IPS-11a (cell line): ENCODE data around the gene BLACAT1.
A peak's percentile ranks its signal among the peaks of the same experiment; 100 is the strongest.
"Not testable (repeated sequence)": the region's sequence is repeated elsewhere in the genome, so short reads cannot be mapped to it uniquely, and the experiment has no call there.

ENCODE experiments used
- H3K4me3 ChIP-seq: one replicate; pipeline ENCODE4 v1.5.1; 2013; ENCODE audit warnings: low read depth, low read length, control low read depth

The BLACAT1 gene

DNA sequence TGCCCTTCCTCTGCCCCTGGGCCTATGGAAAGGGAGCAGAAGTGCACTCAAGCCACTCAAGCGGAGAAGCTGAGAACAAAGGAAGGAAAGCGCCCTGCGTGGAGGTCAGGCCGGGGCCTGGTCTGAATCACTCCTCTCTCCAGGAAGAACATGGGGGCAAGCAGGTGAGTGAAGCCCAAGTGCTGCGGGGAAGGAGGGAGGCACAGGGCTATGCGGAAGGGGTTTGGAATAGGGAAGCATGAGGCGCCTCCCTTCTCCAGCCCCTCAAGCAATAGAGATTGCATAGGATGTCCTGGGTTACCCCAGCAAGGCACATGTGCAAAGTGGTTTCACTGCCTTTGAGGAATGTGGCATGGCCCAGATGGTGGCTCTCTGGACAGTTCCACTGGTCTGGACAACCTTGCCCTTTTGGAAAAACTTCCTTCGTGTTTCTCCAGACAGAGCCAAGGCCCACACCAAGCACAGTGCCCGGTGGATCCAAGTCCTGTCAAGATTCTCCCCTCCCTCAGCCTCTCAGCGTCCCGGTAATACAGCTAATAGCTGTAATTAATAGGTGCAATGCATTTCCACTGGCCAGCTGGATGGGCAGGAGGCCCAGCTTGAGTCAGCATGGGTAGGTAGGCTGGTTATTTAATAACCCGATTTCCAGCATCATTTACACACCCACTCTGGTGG, 13.7 kb downstream of the BLACAT1 start:
- no peak overlapping the region for H3K4me3 ChIP-seq

DNA sequence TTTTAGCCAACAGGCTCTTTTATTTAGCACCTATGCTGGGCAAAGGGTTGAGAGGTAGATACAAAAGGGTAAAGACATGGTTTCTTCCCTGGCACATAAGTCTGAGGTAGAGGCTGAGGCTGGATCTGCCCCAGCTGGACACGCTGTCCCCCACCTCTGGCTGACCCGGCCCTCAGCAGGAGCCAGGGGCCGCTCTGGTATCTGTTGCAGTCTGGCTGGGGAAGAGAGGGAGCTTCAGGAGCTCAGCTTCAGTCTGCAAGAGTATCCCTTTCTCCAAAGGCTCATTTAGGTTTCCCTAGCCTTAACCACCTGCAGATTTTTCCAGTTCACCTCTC, 14.2 kb downstream of the BLACAT1 start:
- no peak overlapping the region for H3K4me3 ChIP-seq

DNA sequence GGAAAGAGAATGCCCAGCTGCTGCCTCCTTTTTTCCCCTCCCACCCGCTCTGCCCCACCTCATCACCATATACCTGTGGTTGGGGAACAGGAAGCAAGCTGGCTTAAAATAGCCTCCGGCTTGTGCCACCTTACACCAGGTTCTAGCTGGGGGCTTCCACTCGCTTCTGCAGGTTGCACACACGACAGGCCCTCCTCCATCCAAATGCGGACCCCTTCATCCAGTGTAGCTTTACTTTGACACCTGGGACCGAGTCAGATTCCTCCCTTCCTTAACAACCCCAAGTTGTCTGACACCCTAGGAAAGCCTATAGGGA, 14.6 kb downstream of the BLACAT1 start:
- H3K4me3 ChIP-seq, result no peak overlapping the region

DNA sequence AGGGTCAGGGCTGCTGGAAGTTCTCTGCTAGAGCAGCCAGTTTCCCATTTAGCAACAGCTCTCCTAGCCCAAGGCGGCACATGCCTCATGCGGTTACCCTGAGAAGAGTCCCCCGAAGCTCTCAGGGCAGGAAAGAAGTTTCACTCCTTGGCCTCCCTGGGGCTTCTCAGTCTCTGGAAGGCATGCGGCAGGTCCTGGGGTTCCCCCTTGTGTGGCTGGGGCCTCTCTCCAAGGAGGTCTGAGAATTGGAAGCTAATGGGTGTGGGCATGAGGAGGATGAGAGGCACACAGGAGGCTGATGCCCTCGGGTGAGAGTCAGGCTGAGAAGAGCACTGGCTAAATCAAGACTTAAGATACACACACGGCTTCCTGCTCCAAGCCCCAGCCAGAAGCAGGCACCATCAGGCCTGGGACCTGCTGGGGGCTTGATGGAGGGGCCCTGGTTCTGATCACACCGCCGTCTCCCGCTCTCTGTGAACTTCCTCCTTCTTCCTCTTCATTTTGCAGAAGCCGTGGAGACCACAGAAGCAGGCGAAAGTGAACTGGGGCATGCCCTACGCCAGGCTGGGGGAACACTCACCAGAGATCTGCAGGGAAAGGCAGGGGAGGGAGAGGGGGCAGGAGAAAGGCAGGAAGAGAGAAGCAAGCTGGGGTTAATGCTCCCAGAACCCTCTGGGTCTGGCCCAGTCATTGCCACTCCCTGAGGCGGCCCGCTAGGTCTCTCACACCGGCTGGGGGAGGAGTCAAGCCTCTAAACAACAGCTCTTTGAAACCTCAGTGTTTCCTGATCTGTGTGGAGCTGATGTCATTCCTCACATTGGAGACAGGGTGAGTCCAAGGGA, 15.1 kb downstream of the BLACAT1 start:
- no peak overlapping the region for H3K4me3 ChIP-seq

DNA sequence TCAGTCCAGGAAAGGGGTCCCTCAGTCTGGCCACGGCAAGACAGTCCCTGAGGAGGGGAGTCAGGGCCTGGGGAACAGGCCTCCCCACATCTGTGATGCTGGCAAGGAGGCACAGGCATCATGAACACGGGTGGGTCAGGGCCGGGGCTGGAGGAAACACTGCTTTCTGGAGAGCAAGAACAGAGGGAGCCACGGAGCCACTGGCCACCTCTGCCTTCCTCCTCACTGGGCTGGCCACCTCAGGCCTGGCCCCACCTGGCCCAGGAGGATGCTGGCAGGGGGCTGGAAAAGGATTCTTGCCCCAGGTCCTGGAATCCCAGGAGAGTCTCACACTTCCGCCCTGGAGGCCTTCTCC, 15.7 kb downstream of the BLACAT1 start:
- no peak overlapping the region for H3K4me3 ChIP-seq

DNA sequence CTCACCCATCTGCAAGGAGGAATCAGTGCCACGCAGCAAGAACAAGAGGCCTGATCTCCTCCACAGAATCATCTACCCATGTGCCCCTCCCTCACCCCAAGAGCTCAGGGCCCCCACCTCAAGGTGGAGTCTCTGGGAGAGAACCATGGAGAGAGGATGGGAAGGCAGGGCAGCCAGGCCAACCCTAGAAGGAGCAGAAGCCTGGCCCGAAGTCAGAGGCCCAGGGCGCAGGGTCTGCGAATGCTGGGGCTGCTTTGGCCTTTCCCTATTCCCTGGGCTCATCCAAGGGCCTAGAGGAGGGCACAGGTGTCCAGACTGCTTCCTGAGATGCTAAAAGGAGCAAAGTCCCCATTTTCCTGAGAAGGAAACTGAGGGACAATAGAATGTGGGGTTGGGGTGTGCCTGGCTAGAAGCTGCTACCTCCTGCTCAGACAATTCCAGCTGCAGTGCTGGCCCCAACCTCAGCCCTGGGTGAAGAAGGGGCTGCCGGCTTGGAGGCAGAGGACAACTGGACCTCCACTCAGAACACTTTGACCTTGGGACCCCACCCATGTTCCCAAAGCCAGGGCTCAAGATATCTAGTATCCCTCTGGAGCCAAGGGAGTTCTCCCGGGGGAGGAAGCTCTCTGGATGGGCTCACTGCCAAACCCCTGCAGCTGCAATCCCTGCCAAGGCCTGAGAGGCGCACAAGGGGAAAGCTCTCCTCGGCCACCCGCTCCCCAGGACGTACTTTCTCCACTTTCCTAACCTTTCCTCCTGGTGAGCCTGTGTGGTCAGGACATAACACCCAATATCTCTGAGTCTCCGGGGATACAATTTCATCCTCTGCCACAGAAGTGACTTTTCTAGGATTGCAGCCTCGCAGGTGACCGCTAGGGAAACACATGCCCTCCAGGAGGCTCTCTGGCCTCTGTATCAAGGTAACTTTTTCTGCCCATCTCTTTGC, 17.4 kb downstream of the BLACAT1 start:
- H3K4me3 ChIP-seq, result no peak overlapping the region

DNA sequence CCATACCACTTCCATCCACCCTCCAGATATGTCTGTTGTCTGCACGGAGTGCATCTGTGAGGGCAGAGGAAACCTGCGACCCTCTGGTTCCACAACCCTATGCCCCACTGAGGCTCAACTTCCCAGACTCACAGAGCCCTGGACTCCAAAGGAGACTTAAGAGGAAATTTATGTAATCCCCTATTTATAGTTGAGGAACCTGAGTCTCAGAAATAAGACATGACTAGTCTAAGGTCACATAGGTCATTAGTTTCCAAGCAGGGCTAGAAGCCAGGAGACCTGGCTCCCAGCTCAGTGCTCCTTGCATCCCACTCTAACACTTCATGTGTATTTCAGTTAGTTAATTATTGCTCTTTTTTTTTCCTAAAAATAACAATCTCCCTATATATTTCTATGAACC, 18.3 kb downstream of the BLACAT1 start:
- H3K4me3 ChIP-seq, result no peak overlapping the region

DNA sequence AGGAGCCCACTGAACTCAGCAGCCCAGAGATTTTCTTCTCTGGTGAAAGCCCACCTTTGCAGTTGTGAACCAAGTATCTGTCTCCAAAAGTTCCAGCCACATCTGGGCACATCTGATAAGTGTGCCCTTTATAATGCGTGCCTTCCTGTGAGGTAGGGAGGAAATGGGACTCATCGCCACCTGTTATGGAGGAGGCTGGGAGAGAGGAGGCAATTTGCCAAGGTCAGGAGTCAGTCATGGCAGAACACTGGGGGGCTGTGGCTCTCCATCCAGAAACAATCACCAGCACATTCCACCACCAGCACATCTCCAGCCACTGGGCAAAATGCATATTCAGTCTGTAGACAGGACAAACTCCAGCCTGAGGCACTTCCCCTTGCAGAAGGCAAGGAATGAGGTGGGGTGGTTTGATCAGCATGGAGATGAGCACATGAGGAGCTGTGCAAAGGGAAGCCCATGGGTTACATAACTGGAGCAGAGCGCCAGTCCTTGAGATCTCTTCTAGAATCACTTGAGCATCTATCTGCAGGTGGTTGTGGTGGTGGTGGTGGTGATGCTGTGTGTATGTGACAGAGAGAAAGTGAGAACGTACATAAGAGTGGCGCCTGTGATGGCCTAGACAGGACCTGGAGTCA, 19.0 kb downstream of the BLACAT1 start:
- H3K4me3 ChIP-seq, result no peak overlapping the region

DNA sequence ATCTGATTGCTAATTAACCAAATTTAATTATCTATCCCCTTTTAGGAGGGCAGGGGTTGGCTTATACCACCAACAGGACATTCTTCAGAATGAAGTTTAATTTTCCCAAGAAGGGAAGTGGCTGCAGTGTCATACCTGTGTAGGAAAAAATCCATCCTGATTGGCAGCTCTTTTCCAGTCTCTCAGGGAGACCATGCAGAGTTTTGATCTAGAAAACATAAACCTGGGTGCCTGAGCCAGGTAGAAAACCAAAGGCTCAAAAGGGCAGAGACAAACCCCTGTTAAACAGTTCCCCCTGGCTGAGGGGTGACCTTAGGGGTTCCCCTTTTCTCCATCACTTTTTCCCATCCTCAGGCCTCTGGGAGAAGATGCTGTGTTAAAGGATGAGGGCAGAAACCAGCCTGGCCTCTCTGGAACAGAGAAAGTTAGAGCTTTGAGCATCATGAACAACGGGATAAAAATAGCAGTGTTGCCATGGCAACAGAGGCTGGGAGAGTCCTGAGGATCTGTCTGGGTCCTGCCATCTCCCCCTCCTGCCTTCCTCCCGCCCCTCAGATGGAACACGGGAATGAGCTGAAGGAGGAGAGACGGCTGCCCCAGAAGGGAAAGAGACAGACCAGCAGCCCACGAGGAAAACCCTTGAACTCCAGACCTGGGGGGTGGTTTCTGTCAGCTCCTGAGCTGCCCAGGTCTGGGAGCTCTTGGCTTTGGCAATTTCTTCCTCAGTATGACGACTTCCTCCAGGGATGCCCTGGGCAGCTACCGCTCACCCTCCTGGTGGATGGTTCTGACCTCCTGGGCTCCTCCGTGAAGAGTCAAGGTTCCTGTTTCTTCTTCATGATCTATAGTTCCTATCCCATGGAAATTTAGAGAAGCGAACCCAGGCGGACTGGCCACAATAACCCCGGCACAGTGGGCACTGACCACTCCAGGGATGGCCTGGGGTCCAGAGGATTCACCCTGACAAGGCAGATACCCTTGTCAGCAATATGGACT, 20.0 kb downstream of the BLACAT1 start:
- H3K4me3 ChIP-seq, result no peak overlapping the region

DNA sequence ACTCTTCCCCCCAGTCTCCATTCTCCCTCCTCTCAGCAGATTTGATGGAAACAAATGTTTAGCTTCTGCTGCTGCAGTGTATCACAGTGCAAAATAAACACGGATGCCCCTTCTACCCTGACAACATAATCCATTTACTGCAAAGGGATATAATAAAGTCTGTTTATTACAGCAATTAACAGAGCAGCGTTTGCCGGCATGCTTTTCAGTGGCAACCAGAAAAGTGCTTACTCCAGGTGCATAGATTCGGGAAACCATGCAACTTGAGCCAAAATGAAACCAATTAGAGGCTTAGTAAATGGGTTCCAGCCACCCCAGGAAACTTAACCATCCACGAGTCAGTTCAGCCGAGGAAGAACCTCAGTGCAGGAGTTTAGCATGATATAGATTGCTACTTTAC, 21.1 kb downstream of the BLACAT1 start:
- no peak overlapping the region for H3K4me3 ChIP-seq

DNA sequence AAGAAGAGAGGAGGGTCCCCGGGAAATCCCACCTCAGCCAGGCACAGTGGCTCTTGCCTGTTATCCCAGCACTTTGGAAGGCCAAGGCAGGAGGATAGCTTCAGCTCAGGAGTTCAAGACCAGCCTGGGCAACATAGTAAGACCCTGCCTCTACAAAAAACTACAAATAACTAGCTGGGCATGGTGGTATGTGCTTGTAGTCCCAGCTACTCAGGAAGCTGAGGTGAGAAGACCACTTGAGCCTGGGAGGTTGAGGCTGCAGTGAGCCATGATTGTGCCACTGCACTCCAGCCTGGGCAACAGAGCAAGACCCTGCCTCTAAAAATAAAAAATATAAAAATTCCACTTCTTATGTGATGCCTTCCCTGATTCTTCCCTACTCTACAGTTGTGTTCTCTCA, 23.2 kb downstream of the BLACAT1 start:
- not testable (repeated sequence) for H3K4me3 ChIP-seq

DNA sequence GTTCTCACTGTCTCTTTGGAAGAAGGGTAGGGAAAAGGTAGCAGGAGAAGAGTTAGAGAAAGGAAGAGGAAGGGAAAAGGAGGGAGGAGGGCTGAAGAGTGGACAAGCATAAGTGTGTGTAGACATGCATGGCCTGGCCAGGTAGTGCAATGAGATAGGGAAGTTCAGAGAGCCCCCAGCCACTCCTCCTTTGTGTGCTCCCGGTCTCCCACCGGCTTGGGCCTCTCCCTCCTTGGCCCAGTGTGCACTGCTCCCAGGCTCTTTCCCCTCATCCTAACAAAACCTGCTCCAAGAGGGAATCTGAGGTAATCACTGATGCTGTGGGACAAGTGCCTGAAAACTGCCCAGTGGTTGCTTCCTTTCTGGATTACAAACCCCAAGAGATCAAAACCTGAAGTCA, 23.7 kb downstream of the BLACAT1 start:
- H3K4me3 ChIP-seq, result no peak overlapping the region

DNA sequence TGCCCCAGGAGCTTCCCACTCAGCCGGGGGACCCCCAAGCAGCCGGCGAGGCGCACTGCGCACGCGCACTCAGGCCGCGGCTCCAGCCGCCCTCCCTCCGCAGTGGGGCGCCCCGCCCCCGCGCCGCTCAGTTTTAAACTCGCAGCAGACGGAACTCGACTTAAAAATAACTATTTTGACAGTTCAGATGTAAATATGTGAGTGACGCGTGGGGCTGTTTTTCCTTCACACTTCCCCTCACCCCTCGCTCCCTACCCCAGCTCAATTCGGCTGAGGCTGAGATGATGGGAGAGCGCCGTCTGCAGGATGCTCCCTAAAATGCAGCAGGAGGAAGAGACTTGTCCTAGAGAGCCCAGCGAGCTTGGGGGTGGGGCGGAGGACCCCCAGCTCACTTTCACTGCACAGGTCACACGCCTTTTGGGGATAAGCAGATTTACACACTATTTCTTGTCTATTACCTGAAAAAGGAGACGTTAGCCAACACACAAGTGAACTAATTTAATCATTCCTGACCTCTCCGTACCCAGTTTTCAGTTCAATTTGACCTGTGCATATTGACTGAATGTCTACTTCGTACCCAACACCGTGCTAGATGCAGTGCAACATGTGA, 25.0 kb downstream of the BLACAT1 start:
- H3K4me3 ChIP-seq, result peak overlapping the region; percentile 59

DNA sequence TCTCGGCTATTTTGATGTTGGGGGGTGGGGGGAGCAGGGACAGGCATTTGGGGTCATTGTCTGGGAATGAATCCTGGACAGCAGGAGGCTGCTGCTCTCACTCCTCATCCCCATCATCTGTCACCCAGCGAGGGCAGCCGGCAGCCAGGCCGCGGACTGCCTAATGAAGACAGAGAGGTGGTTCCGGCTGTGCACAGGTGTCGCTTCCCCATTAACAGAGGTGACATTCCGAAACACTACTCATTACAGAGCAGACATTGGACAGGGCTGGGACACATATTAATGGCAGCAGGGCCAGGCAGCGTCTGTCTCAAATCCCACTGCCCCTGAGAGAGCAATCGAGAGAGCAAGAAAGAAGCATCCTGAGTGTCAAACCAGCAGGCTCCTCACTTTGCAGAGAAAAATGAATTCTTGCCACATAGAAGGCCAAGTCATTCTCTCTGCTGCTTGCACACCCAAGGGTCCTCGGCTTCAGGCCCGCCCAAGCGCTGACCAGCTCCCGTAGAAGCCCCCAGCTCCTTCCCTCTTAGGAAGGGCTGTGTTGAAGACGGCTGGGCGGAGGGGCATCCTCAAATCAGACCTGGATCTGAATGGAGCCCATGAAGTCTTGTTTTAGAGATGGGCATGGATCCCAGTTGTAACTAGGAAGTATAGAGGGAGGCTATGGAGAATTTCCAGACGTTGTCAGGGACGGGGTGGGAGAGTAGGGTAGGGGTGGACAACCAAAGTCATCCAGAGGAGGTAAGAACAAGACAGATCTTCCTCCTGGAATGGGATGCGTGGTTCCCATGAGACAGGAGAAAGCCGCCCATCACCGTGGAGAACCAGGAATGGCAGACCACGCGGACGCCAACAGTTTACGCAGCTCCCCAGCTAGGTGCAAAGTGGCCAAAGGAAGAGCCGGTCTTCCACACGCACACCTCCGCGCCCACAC, 25.8 kb downstream of the BLACAT1 start:
- H3K4me3 ChIP-seq, result peak overlapping the region; percentile 59

DNA sequence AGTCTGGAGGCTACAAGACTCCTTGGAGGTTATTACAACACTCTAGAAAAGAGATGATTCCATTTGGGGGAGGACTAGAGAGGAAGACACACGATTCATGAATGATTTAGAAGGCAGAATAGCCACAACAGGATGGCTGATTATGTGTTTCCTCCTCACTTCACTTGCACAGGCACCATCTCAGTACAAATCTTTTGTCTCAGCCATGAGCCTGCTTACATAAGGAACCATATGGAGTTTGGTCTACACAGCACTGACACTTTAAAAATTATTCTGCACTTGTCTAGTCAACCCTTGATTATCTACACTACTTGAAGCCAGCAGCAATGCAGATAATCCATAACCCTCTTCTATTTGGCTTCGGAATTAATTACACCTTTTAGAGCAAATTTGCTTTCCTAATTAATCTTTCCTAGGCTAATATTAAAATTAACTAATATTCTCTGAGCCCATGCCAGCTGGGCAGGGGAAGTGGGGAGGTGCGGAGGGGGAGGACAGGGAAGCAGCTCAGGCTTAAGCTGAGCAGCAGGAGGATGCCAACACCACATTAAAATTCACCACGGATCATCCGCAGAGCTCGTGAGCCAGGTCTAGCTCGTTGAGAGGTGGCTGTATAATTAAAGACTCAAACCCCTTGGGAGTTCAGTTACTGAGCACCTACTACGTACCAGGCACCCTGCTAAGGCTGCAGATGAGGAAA, 30.8 kb downstream of the BLACAT1 start:
- no peak overlapping the region for H3K4me3 ChIP-seq

DNA sequence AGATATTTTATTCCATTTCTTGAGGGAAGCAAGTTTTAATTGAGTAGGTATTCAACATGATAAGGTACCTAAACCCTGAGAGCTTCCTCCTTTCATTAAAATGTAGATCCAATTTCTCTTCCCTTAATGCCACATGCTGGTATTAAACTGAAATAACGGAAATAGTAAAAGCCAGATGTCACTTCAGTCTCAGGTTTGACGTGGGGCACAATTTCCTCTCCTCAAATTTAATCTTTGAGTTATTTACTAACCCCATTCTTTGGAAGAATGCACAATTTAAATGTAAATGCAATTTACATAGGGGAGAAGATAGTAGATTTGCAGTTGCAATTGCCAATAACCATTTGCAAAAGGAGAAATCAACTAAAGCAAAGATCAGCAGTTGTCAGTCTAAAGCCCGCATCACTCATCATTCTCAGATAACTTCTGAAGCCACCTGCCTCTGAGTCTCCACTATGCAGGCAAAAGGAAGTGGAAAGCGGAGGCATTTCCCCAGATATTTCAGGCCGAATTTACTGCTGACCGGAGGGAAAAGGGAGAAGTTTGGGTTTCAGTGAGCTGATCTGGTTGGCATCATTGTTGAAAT, 31.9 kb downstream of the BLACAT1 start:
- H3K4me3 ChIP-seq, result no peak overlapping the region

DNA sequence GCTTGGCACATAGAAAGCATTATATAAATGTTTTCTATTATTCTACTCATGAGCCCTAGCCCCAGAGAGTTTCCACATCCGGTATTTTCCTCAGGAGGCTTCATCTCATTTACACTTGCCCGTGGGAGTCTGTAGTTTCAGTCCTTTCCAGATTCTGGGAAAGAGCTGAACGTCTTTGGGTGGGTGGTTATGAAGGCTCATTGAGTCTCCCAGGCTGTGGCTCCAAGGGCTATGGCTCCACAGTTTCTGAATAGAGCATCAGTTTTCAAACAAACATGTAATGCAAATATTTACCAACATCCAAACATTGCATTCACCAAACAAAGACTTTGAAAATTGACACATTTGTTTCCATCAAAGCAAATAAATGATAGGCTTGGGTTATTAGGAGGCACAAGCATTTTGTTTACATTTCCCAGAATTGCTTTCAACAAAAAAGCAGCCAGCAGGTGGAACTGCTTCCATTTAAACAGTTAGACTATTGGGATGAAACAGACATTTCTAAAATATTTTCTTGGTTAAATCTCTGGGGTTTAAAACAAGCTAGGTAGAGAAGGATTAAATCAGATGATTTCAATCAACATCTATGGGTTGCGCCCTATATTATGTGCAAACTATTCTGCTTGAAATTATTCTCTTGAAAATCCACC, 32.7 kb downstream of the BLACAT1 start:
- H3K4me3 ChIP-seq, result no peak overlapping the region
